Activated CD4-positive, alpha-beta T cell treated with anti-CD3 and anti-CD28 coated beads for 24 hours (primary cell): ENCODE data around the gene PPT2.

Experiments
- DNase-seq, 2 donors: peaks; one replicate each; pipeline ENCODE4 v3.0.0-alpha.2; 2020; ENCODE audit warnings: low read depth in 2 of 2

PPT2 gene

GRCh38 chr6:32151863-32152768, 1.8 kb upstream of the PPT2 start, which contains the start of gene PRRT1:
Gene PRRT1, minus strand, starts transcription at chr6:32151939. Its CDS starts 112 bp downstream, at chr6:32151827.
- no peak for DNase-seq

GRCh38 chr6:32152769-32153563, 975 bp upstream of the PPT2 start:
- DNase-seq, result no peak

GRCh38 chr6:32154514-32155161, 697 bp downstream of the PPT2 start:
- DNase-seq, result peak in 1 of 2 donors; percentile 40

- no peak for DNase-seq
These were observed 3.0 kb downstream of the PPT2 start for GRCh38 chr6:32156891-32157290.

- no peak for DNase-seq
These were observed 4.1 kb downstream of the PPT2 start for GRCh38 chr6:32158052-32158451.

GRCh38 chr6:32163559-32164258, 9.8 kb downstream of the PPT2 start:
- DNase-seq, result no peak

GRCh38 chr6:32164295-32164694, 10.4 kb downstream of the PPT2 start, which contains the start of gene EGFL8:
Gene EGFL8, plus strand, starts transcription at chr6:32164595. Its CDS starts 1,571 bp downstream, at chr6:32166166.
- DNase-seq, result no peak

GRCh38 chr6:32166411-32167061, 12.6 kb downstream of the PPT2 start:
- DNase-seq, result no peak

- no peak for DNase-seq
These were observed 13.3 kb downstream of the PPT2 start for GRCh38 chr6:32167154-32167760.

- no peak for DNase-seq
These were observed 13.9 kb downstream of the PPT2 start for GRCh38 chr6:32167761-32168262.

GRCh38 chr6:32168350-32168749, 14.4 kb downstream of the PPT2 start:
- no peak for DNase-seq

- no peak for DNase-seq
These were observed 15.1 kb downstream of the PPT2 start for GRCh38 chr6:32168807-32169591.

- no peak for DNase-seq
These were observed 16.4 kb downstream of the PPT2 start for GRCh38 chr6:32170294-32170693.

- no peak for DNase-seq
These were observed 17.3 kb downstream of the PPT2 start for GRCh38 chr6:32171234-32171633.

GRCh38 chr6:32173051-32173727, 19.2 kb downstream of the PPT2 start:
- no peak for DNase-seq

GRCh38 chr6:32174416-32174815, 20.5 kb downstream of the PPT2 start:
- no peak for DNase-seq

GRCh38 chr6:32175322-32175710, 21.4 kb downstream of the PPT2 start:
- DNase-seq, result no peak

- DNase-seq, result peak; percentile 96 to 98
These were observed 22.0 kb downstream of the PPT2 start, which contains the start of gene AGPAT1 for GRCh38 chr6:32175711-32176475. Gene AGPAT1, minus strand, starts transcription at chr6:32176084. Its CDS starts 4,588 bp downstream, at chr6:32171496.
